ENCODE measurements around the gene CCSER1. TPM values are rescaled to one million over a fixed set of nuclear protein-coding genes. Genes with fewer than 3 reads are reported as not detected.
"Not testable (repeated sequence)": the region's sequence is repeated elsewhere in the genome, so short reads cannot be mapped to it uniquely, and the experiment has no call there.

CCSER1 gene
- total RNA-seq, 8 experiments from 2014 or later: 6.9 to 59.5 (median 25.8) TPM

DNA sequence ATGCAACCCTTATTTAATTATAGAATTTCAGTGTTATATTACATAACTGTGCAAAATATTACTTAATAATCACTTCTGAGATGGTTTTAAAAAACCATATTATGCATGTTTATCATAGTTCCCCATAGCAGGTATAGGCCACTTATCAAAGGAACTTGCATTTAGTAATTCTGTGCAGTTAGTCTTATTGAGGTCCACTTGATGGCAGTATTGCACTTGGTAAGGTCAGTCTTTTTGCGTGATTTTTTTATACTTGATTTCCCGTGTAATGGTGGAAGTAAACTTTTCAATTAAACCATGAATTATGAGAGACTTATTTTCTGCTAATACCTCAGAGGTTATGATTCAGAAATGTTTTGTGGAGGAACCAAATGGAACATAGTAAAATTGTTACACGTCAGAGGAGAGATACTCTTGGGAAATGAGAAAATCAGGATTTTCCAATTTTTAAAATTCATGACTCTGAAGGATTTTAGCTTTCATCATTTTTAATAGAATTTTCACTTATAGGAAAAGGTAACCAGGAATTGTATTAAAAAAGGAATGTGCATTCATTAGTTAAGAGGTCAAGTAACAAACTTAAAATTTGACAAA is 230.0 kb downstream of the CCSER1 start:
- no peak overlapping the region for H3K27ac ChIP-seq
- WGBS, 10 experiments: 4 to 100% (median 27%) methylated on average over 1 to 3 of the region's 3 CpGs; no CpG with 5 or more reads in 1 of the 10 experiments
- no peaks in the 10 kb centered on the region for H3K4me1 ChIP-seq (replicated peaks in 1 of 2)
- in situ Hi-C loops (cut with MboI; ENCODE audit: low pct_unique_long_range_greater_than_20kb in 2 of 9, low sequenced_read_pairs in 9 of 9, unreplicated experiment in 9 of 9): no loop called here
- H3K4me3 ChIP-seq: no peak overlapping the region
- peak in 4 of 8 experiments; percentile 28 to 60 (median 39) for ATAC-seq (replicated peaks in 6 of 8)

DNA sequence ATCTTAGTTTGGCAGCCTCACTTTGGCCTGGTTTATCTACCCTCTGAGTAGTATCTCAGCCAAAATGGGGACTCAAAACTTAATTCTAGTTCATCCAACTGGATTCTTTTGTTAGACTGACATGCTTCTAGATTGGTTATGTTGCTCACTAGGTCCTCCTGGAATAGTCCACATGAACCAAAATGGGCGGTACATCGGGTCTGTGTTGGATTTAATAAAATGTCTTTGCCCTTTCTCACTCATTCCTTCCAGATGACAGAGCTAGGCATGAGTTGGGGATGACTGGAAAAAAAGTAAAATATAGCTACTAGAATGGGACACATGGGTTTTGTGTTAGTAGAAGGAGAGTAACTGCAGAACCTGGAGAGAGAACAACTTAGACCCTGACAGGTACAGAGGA is 247.9 kb downstream of the CCSER1 start:
- WGBS, 10 experiments: 0 to 100% (median 16%) methylated on average over 2 of the region's 2 CpGs; no CpG with 5 or more reads in 6 of the 10 experiments
- ATAC-seq (replicated peaks in 6 of 8): no peak
- no peak overlapping the region for H3K27ac ChIP-seq
- H3K4me1 ChIP-seq (replicated peaks in 1 of 2): peaks cover 0 to 12% of the 10 kb centered on the region in 2 donors
- H3K4me3 ChIP-seq: no peak overlapping the region
- in situ Hi-C loops (cut with MboI; ENCODE audit: low pct_unique_long_range_greater_than_20kb in 2 of 9, low sequenced_read_pairs in 9 of 9, unreplicated experiment in 9 of 9): loop anchor here in 1 of 9 experiments (25.0 kb wide), 1 partner anchor 712 kb away; no protein-coding TSS in a partner anchor

DNA sequence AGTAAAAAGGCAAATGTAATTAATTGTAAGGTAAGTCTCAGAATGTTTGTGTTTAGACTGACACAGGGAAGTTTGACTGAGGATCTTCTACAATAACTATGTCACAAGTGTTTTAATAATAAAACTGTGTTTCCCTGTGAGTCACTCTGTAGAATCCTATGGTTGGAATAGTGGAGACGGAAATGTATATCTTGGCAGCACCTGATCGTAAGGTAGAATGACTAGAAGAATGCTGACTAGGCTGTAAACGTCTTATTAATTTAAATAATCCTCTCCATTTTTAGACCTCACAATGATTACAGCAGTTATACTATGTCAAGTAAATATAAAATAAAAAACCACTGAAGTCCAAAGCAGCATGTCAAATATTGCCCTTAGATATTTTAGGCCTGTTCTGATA is 266.0 kb downstream of the CCSER1 start:
- no peak for ATAC-seq (replicated peaks in 6 of 8)
- Histone ChIP-seq H3K27ac (no peak overlapping the region), H3K4me1 (replicated peaks in 1 of 2) (no peaks in the 10 kb centered on the region), H3K4me3 (no peak overlapping the region)
- 0 to 100% (median 81%) methylated on average over 2 to 3 of the region's 3 CpGs; no CpG with 5 or more reads in 2 of the 10 experiments for WGBS, 10 experiments
- in situ Hi-C loops (cut with MboI; ENCODE audit: low pct_unique_long_range_greater_than_20kb in 2 of 9, low sequenced_read_pairs in 9 of 9, unreplicated experiment in 9 of 9): loop anchor here in 1 of 9 experiments (25.0 kb wide), 1 partner anchor 694 kb away; no protein-coding TSS in a partner anchor

DNA sequence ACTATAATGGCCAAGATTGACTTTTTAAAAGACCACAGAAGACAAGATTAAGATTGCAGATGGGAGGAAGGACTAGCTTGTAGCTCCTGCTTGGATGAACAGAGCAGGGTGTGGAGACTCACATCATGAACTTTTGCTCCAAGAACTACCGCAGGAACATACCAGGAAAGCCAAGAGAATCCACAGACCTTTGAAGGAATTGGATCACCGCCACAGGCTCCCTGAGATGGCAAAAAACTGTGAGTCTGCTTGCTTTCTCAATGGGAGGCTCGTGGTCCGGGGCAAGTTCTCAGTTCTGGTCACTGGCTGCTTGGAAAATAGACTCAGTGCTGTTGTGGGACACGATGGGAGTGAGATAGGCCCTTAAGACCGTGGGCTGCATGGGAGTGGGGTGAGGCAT is 276.6 kb downstream of the CCSER1 start:
- ATAC-seq (replicated peaks in 6 of 8): no peak
- in situ Hi-C loops (cut with MboI; ENCODE audit: low pct_unique_long_range_greater_than_20kb in 2 of 9, low sequenced_read_pairs in 9 of 9, unreplicated experiment in 9 of 9): no loop called here
- 9 to 93% (median 80%) methylated on average over 1 to 5 of the region's 6 CpGs; no CpG with 5 or more reads in 5 of the 10 experiments for WGBS, 10 experiments
- no peak overlapping the region for H3K4me3 ChIP-seq
- no peak overlapping the region for H3K27ac ChIP-seq
- no peaks in the 10 kb centered on the region for H3K4me1 ChIP-seq (replicated peaks in 1 of 2)

DNA sequence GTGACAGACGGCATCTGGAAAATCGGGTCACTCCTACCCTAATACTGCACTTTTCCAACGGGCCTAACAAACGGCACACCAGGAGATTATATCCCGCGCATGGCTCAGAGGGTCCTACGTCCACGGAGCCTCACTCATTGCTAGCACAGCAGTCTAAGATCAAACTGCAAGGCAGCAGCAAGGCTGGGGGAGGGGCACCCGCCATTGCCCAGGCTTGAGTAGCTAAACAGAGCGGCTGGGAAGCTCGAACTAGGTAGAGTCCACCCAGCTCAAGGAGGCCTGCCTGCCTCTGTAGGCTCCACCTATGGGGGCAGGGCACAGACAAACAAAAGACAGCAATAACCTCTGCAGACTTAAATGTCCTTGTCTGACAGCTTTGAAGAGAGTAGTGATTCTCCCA is 280.7 kb downstream of the CCSER1 start:
- H3K4me3 ChIP-seq; H3K4me1 ChIP-seq (replicated peaks in 1 of 2); H3K27ac ChIP-seq; ATAC-seq (replicated peaks in 6 of 8); in situ Hi-C loops (cut with MboI; ENCODE audit: low pct_unique_long_range_greater_than_20kb in 2 of 9, low sequenced_read_pairs in 9 of 9, unreplicated experiment in 9 of 9): not testable (repeated sequence)
- 50 to 100% (median 100%) methylated on average over 2 to 7 of the region's 11 CpGs; no CpG with 5 or more reads in 7 of the 10 experiments for WGBS, 10 experiments

DNA sequence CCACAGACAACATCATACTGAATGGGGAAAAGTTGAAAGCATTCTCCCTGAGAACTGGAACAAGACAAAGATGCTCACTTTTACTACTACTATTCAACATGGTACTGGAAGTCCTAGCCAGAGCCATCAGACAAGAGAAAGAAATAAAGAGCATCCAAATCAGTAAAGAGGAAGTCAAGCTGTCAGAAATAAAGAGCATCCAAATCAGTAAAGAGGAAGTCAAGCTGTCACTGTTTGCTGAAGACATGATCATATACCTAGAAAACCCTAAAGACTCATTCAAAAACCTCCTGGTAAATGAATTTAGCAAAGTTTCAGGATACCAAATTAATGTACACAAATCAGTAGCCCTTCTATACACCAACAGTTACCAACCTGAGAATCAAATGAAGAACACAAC is 285.6 kb downstream of the CCSER1 start:
- H3K4me3 ChIP-seq; ATAC-seq (replicated peaks in 6 of 8); H3K27ac ChIP-seq; H3K4me1 ChIP-seq (replicated peaks in 1 of 2); in situ Hi-C loops (cut with MboI; ENCODE audit: low pct_unique_long_range_greater_than_20kb in 2 of 9, low sequenced_read_pairs in 9 of 9, unreplicated experiment in 9 of 9): not testable (repeated sequence)

DNA sequence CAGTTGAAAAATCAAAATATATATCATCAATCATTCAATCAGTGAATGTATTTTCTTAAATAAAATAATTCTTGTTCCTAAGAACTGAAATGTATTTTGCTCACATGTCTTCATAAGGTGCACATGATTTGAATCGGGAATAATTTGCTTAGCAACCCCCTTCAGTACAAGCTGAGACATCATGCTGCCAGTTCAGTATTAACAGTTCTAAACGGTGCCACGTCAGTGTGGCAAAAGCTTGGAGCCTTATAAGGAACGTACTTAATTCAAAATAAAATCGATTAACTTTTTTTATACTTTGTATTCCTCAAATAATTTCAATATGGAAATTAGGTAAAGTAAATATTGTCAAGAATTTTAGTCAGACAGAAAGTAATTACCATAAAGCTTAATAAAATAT is 287.9 kb downstream of the CCSER1 start:
- in situ Hi-C loops (cut with MboI; ENCODE audit: low pct_unique_long_range_greater_than_20kb in 2 of 9, low sequenced_read_pairs in 9 of 9, unreplicated experiment in 9 of 9): no loop called here
- Histone ChIP-seq H3K4me3 (no peak overlapping the region), H3K4me1 (replicated peaks in 1 of 2) (peaks cover 0 to 5% of the 10 kb centered on the region in 2 donors), H3K27ac (no peak overlapping the region)
- no peak for ATAC-seq (replicated peaks in 6 of 8)
- 13 to 95% (median 83%) methylated on average over 3 to 5 of the region's 5 CpGs for WGBS, 10 experiments

DNA sequence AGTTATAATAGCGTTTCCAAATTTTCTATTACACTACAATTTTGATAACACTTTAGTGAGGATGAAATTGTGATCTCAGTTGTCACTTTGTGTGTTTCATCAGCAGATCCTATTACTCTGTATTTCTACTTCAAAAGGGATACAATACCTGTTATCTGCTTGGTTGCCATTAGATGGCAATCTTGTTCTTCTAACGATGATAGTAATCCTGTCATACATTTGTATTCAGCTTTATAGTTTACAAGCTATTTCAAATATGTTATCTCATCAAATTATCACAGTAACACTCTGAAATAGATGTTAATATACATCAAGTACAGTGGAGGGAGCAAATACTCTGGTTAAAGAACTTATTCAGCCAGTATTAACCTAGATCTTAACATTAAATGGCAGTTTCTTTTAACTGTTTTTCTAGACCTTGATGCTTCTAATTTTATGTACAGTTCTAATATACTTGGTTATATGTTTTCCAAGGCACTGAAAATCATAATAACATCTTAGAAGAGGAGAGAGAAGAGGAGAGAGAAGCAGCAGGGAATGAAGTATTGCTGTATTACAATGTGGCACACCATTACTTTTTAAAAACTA is 292.0 kb downstream of the CCSER1 start:
- in situ Hi-C loops (cut with MboI; ENCODE audit: low pct_unique_long_range_greater_than_20kb in 2 of 9, low sequenced_read_pairs in 9 of 9, unreplicated experiment in 9 of 9): no loop called here
- 0% methylated on average over 1 to 2 of the region's 2 CpGs; no CpG with 5 or more reads in 1 of the 10 experiments for WGBS, 10 experiments
- ATAC-seq (replicated peaks in 6 of 8): peak; percentile 58 to 91 (median 78)
- no peak overlapping the region for H3K4me3 ChIP-seq
- H3K27ac ChIP-seq: no peak overlapping the region
- H3K4me1 ChIP-seq (replicated peaks in 1 of 2): peaks cover 0 to 5% of the 10 kb centered on the region in 2 donors

DNA sequence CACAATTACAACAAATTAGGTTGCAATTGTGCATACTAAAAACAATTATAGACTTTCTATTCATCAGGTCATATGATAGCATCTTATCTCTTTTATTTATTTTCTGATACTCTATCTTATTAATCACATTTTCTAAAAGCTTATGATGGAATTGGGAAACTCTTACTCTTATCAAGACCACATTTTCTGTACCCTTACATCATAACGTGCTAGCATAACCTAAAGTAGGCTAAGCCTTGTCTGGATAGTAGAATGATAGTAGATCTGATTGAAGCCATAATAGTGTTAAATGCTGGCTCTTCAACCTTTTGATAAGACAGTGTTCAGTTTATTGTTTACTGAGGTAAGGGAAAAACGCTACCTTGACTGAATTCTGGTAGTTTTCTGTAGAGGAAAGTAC is 294.0 kb downstream of the CCSER1 start:
- no peak overlapping the region for H3K27ac ChIP-seq
- H3K4me1 ChIP-seq (replicated peaks in 1 of 2): peaks cover 0 to 5% of the 10 kb centered on the region in 2 donors
- no peak overlapping the region for H3K4me3 ChIP-seq
- no peak for ATAC-seq (replicated peaks in 6 of 8)
- in situ Hi-C loops (cut with MboI; ENCODE audit: low pct_unique_long_range_greater_than_20kb in 2 of 9, low sequenced_read_pairs in 9 of 9, unreplicated experiment in 9 of 9): no loop called here
- 0 to 94% (median 73%) methylated on average over 1 to 2 of the region's 2 CpGs; no CpG with 5 or more reads in 1 of the 10 experiments for WGBS, 10 experiments

DNA sequence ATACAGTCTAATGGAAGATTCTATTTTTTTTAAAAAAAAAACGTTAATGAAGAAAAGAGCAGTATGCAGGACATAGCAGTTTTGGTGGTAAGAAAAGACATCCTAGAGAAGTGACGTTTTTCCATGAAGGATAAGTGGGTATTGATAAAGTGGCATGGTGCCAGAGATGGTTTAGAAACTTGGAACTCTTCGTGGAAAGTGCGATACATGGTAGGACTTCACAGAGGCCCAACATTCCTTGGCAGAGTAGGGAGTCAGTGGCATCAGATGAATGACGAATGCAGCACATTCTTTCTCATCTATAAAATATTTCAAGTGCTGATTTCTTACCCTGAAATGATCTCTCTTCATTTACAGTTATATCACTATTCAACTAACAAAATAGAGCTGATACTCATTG is 298.7 kb downstream of the CCSER1 start:
- Histone ChIP-seq H3K4me1 (replicated peaks in 1 of 2) (no peaks in the 10 kb centered on the region), H3K27ac (no peak overlapping the region), H3K4me3 (no peak overlapping the region)
- ATAC-seq (replicated peaks in 6 of 8): no peak
- in situ Hi-C loops (cut with MboI; ENCODE audit: low pct_unique_long_range_greater_than_20kb in 2 of 9, low sequenced_read_pairs in 9 of 9, unreplicated experiment in 9 of 9): no loop called here
- 0 to 83% (median 69%) methylated on average over 1 to 5 of the region's 5 CpGs; no CpG with 5 or more reads in 1 of the 10 experiments for WGBS, 10 experiments

DNA sequence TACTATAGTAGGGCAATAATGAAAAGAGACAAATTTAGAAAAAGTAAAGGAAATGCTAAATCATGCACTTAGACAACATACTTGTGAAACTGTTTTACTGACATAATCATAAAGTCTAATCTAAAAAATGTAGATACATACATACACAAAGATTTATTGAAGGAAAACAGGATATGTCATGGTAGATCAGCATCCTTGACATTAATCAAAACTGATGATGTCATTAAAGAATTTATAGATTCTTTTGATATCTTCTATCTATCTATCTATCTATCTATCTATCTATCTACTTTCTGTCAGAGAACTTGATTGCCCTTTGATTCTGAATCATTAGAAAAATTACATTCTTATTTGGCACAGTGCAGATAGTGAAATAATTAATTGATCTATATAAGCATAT is 311.3 kb downstream of the CCSER1 start:
- peaks cover 0 to 3% of the 10 kb centered on the region in 2 donors for H3K4me1 ChIP-seq (replicated peaks in 1 of 2)
- no peak overlapping the region for H3K4me3 ChIP-seq
- in situ Hi-C loops (cut with MboI; ENCODE audit: low pct_unique_long_range_greater_than_20kb in 2 of 9, low sequenced_read_pairs in 9 of 9, unreplicated experiment in 9 of 9): no loop called here
- ATAC-seq (replicated peaks in 6 of 8): no peak
- no peak overlapping the region for H3K27ac ChIP-seq

DNA sequence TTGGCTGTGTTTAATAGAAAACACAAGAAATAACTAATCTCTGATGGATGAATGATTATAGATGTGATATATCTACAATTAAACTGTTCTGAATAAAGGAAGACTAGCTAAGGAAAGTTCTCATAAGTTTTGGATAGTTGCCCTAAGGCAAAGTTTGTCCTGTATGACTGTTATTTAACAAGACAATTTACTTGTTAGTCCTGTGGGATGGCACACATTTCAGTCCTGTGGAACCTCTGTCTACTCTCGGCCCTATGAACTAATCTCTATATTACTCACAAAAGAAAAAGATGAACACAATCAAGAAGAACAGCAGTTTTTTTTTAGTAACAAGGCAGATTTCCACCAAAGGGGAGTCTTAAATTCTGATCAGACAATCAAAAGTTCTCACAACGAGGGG is 314.6 kb downstream of the CCSER1 start:
- in situ Hi-C loops (cut with MboI; ENCODE audit: low pct_unique_long_range_greater_than_20kb in 2 of 9, low sequenced_read_pairs in 9 of 9, unreplicated experiment in 9 of 9): no loop called here
- H3K4me3 ChIP-seq: no peak overlapping the region
- H3K4me1 ChIP-seq (replicated peaks in 1 of 2): no peaks in the 10 kb centered on the region
- H3K27ac ChIP-seq: no peak overlapping the region
- WGBS, 10 experiments: 0 to 81% (median 45%) methylated on average over 1 to 2 of the region's 2 CpGs; no CpG with 5 or more reads in 4 of the 10 experiments
- no peak for ATAC-seq (replicated peaks in 6 of 8)

DNA sequence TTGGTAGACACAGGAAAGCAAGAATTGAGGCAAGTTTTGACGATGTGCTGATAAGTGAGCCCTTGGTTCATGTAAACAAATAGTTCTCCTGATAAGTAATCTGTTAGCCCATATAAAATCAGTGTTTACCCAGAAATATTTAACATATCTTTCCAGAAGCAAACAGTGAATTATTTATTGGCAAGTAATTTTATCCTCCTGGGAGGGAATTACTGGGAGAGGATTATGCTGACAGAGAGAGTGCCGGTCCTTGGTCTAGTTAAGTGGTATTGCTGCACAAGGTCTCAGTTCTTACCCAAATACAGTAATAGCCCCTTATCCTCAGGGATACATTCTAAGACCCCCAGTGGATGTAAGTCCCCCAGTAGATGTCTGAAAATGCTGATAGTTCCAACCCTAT is 315.4 kb downstream of the CCSER1 start:
- Histone ChIP-seq H3K4me3 (no peak overlapping the region), H3K27ac (no peak overlapping the region), H3K4me1 (replicated peaks in 1 of 2) (no peaks in the 10 kb centered on the region)
- whole genome bisulfite sequencing, 10 experiments: 30 to 100% (median 90%) methylated on average over 1 to 2 of the region's 2 CpGs; no CpG with 5 or more reads in 1 of the 10 experiments
- in situ Hi-C loops (cut with MboI; ENCODE audit: low pct_unique_long_range_greater_than_20kb in 2 of 9, low sequenced_read_pairs in 9 of 9, unreplicated experiment in 9 of 9): no loop called here
- no peak for ATAC-seq (replicated peaks in 6 of 8)

DNA sequence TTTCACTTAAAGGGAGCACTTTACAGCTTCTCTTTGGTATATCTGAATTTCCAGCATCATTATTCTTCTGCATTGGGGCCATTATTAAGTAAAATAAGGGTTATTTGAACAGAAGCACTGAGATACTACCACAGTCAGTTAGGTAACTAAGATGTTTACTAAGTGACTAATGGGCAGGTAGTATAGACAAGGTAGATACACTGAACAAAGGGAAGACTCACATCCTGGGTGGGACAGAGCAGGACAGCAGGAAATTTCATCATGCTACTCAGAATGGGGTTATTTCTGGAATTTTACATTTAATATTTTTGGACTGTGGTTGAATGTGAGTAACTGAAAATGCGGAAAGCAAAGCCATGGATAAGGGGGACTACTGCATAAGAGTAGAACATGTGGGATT is 316.0 kb downstream of the CCSER1 start:
- no peak overlapping the region for H3K4me3 ChIP-seq
- H3K4me1 ChIP-seq (replicated peaks in 1 of 2): no peaks in the 10 kb centered on the region
- no peak for ATAC-seq (replicated peaks in 6 of 8)
- 40 to 100% (median 100%) methylated on average over 1 of the region's 1 CpG; no CpG with 5 or more reads in 2 of the 10 experiments for WGBS, 10 experiments
- no peak overlapping the region for H3K27ac ChIP-seq
- in situ Hi-C loops (cut with MboI; ENCODE audit: low pct_unique_long_range_greater_than_20kb in 2 of 9, low sequenced_read_pairs in 9 of 9, unreplicated experiment in 9 of 9): no loop called here
